SJSA1 (cell line): ENCODE results near the gene FGD1. TPM values are rescaled to one million over a fixed set of nuclear protein-coding genes. Genes with fewer than 3 reads are reported as not detected.

Experiments used
- DNase-seq, 2 experiments: peaks; one replicate each; pipeline ENCODE4 v3.0.0-alpha.2; 2015 to 2020; ENCODE audit warnings: low spot score in 2 of 2, low read depth in 1 of 2
- H3K27ac ChIP-seq: fragments of 250-450 bp; sonication (Bioruptor Pico); 2 replicates; pipeline ENCODE4 v1.5.1; 2020; ENCODE audit warnings: mild to moderate bottlenecking, moderate library complexity
- H3K27me3 ChIP-seq: fragments of 250-450 bp; sonication (Bioruptor Pico); replicated peaks from 2 replicates; pipeline ENCODE4 v1.5.1; 2020; ENCODE audit warnings: mild to moderate bottlenecking, moderate library complexity
- H3K36me3 ChIP-seq: fragments of 250-450 bp; sonication (Bioruptor Pico); 2 replicates; pipeline ENCODE4 v1.5.1; 2020; ENCODE audit warnings: mild to moderate bottlenecking
- H3K4me1 ChIP-seq: fragments of 250-450 bp; sonication (Bioruptor Pico); replicated peaks from 2 replicates; pipeline ENCODE4 v1.6.1; 2021; ENCODE audit warnings: mild to moderate bottlenecking
- H3K4me3 ChIP-seq: fragments of 250-450 bp; sonication (Bioruptor Pico); 2 replicates; pipeline ENCODE4 v1.5.1; 2020; ENCODE audit warnings: mild to moderate bottlenecking
- H3K9me3 ChIP-seq: fragments of 250-450 bp; sonication (Bioruptor Pico); replicated peaks from 2 replicates; pipeline ENCODE4 v1.5.1; 2020; ENCODE audit warnings: mild to moderate bottlenecking
- total RNA-seq: library from RNA; depleted of rRNA; stranded (reverse); fragments of >200 nt; shearing (Covaris generic); gene quantifications from 2 replicates; pipeline ENCODE4 v1.2.3, GENCODE V29; 2014; rRNA removed

Gene FGD1
- total RNA-seq, 1 experiment from 2014 or later = 5.7 TPM

- H3K4me3 ChIP-seq = no peak overlapping the region
- H3K36me3 ChIP-seq = no peaks in the 10 kb centered on the region
- H3K4me1 ChIP-seq = no peaks in the 10 kb centered on the region
- no peak for DNase-seq
- no peak overlapping the region for H3K27ac ChIP-seq
- H3K9me3 ChIP-seq = no peaks in the 10 kb centered on the region
- H3K27me3 ChIP-seq = no peaks in the 10 kb centered on the region
These were observed 98.9 kb downstream of the FGD1 start for GRCh38 chrX:54397113-54397512.

Other genes with a start within 250 kb of the FGD1 start
- gene WNK3, start 138.2 kb downstream of the FGD1 start, total RNA-seq = 0.05 TPM in 1 of 2 replicates, not detected in the other
- 17.9 and 35.2 TPM in 2 replicates for gene TSR2, start 55.8 kb downstream of the FGD1 start, total RNA-seq
- 25.2 and 35.8 TPM in 2 replicates for gene GNL3L, start 34.0 kb upstream of the FGD1 start, total RNA-seq